Progenitor cell of endocrine pancreas (in vitro differentiated cells): ENCODE results near the gene ALDH9A1. TPM values are rescaled to one million over a fixed set of nuclear protein-coding genes. Genes with fewer than 3 reads are reported as not detected.

Experiments
- DNase-seq: peaks from one replicate; pipeline ENCODE4 v3.0.0; 2021; ENCODE audit warnings: low spot score; ENCODE audit not compliant: unreplicated experiment
- H3K27ac Mint-ChIP-seq: 2 replicates; pipeline ENCODE4 v1.8.0; 2021; ENCODE audit warnings: mild to moderate bottlenecking, moderate library complexity, mixed read lengths
- H3K27me3 Mint-ChIP-seq: 2 replicates; pipeline ENCODE4 v1.8.0; 2021; ENCODE audit warnings: mixed read lengths
- H3K36me3 Mint-ChIP-seq: 2 replicates; pipeline ENCODE4 v1.8.0; 2022; ENCODE audit warnings: mixed read lengths; ENCODE audit not compliant: insufficient read depth
- H3K4me1 Mint-ChIP-seq: 2 replicates; pipeline ENCODE4 v1.8.0; 2021; ENCODE audit warnings: low read depth, mixed read lengths
- H3K4me3 Mint-ChIP-seq: 2 replicates; pipeline ENCODE4 v1.8.0; 2021; ENCODE audit warnings: low read depth, mild to moderate bottlenecking, moderate library complexity, mixed read lengths
- H3K9me3 Mint-ChIP-seq: 2 replicates; pipeline ENCODE4 v1.8.0; 2021; ENCODE audit warnings: low read depth, mixed read lengths
- CTCF ChIP-seq: fragments of 200-600 bp; sonication (generic); IDR thresholded peaks from one replicate; pipeline ENCODE4 v1.5.0; 2021; ENCODE audit warnings: antibody characterized with exemption, mild to moderate bottlenecking; ENCODE audit not compliant: unreplicated experiment
- total RNA-seq: library from RNA; stranded (reverse); gene quantifications from 2 replicates; pipeline ENCODE4 v1.2.1, GENCODE V29; 2021

ALDH9A1 gene
- total RNA-seq, 1 donor from 2014 or later = 37.3 TPM

GRCh38 chr1:165616987-165617546 is 81.3 kb downstream of the ALDH9A1 start:
- Mint-ChIP-seq H3K4me3 (no peak overlapping the region), H3K4me1 (no peaks in the 10 kb centered on the region), H3K9me3 (no peaks in the 10 kb centered on the region), H3K27me3 (peaks cover 12% of the 10 kb centered on the region), H3K36me3 (no peaks in the 10 kb centered on the region), H3K27ac (no peak overlapping the region)
- no peak for TF ChIP-seq CTCF
- no peak for DNase-seq

- no peak overlapping the region for H3K27ac Mint-ChIP-seq
- H3K4me3 Mint-ChIP-seq = no peak overlapping the region
- no peak for TF ChIP-seq CTCF
- no peaks in the 10 kb centered on the region for H3K36me3 Mint-ChIP-seq
- no peaks in the 10 kb centered on the region for H3K4me1 Mint-ChIP-seq
- no peaks in the 10 kb centered on the region for H3K9me3 Mint-ChIP-seq
- H3K27me3 Mint-ChIP-seq = peaks cover 13% of the 10 kb centered on the region
- DNase-seq = no peak
Measured at GRCh38 chr1:165616054-165616612, 82.2 kb downstream of the ALDH9A1 start.

Other genes starting within 250 kb of the ALDH9A1 start
- not detected in 2 replicates for gene LRRC52, start 154.6 kb downstream of the ALDH9A1 start, total RNA-seq
- 128 and 136 TPM in 2 replicates for gene MGST3, start 67.3 kb downstream of the ALDH9A1 start, total RNA-seq
- gene TMCO1, start 70.3 kb upstream of the ALDH9A1 start, total RNA-seq = 99.4 and 102 TPM in 2 replicates
- gene UCK2, start 129.1 kb upstream of the ALDH9A1 start, total RNA-seq = 29.7 and 30.6 TPM in 2 replicates